GM12872 (cell line): ENCODE data around the gene STEAP2.

ENCODE experiments used
- CTCF ChIP-seq: IDR thresholded peaks from 3 replicates; pipeline ENCODE4 v1.5.1; 2011; ENCODE audit warnings: low read depth, mild to moderate bottlenecking, low read length, moderate library complexity; ENCODE audit not compliant: insufficient read depth

STEAP2 gene

GRCh38 chr7:90181485-90181884 lies 30.1 kb upstream of the STEAP2 start:
- TF ChIP-seq CTCF, result no peak

- no peak for TF ChIP-seq CTCF
These were observed 24.0 kb upstream of the STEAP2 start for GRCh38 chr7:90187507-90188050.

GRCh38 chr7:90188281-90188680 lies 23.3 kb upstream of the STEAP2 start:
- no peak for TF ChIP-seq CTCF

GRCh38 chr7:90190995-90191394 lies 20.5 kb upstream of the STEAP2 start:
- TF ChIP-seq CTCF, result no peak

- TF ChIP-seq CTCF, result no peak
These were observed 19.9 kb upstream of the STEAP2 start for GRCh38 chr7:90191648-90192047.

GRCh38 chr7:90192876-90193750 lies 18.4 kb upstream of the STEAP2 start:
- TF ChIP-seq CTCF, result no peak

GRCh38 chr7:90194911-90195809 lies 16.4 kb upstream of the STEAP2 start:
- no peak; the same call in 2 of the 3 replicates for TF ChIP-seq CTCF
